GM21381 (cell line): ENCODE data around the gene SDC1.
"Not testable (repeated sequence)": the region's sequence is repeated elsewhere in the genome, so short reads cannot be mapped to it uniquely, and the experiment has no call there.

ENCODE experiments used
- ATAC-seq: cut with Tn5 transposase; IDR thresholded peaks from one replicate; pipeline ENCODE4 v1.9.1; 2021; ENCODE audit warnings: mild to moderate bottlenecking, moderate library complexity; ENCODE audit not compliant: unreplicated experiment

The SDC1 gene, protein sequence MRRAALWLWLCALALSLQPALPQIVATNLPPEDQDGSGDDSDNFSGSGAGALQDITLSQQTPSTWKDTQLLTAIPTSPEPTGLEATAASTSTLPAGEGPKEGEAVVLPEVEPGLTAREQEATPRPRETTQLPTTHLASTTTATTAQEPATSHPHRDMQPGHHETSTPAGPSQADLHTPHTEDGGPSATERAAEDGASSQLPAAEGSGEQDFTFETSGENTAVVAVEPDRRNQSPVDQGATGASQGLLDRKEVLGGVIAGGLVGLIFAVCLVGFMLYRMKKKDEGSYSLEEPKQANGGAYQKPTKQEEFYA

DNA sequence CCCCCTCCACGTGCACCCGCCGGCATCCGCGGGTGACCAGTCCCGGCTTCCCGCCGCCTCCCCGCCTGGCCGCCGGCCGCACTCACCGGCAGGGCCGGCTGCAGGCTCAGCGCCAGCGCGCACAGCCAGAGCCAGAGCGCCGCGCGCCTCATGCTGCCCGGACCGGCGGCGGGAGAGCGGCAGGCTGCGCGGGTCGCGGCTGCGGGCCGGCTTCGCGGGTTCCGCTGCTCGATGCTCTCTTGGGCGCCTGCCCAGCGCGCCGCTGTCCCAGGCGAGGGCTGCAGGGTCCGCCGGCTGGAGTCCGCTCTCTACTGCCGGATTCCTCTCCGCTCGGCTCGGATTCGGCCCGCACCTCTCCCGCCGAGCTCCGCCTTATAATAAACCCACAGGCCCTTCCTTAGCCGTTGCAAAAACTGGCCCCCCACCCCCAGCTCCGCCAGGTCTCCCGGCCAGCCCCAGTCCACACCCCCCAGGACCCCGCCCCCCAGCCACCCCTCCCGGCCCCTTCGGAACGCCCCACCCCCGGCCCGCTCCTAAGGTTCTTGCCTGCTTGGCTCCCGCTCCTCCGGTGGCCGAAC is at the start of gene SDC1:
TSS of gene SDC1 (minus strand) at position 415 of the 578 bp plus-strand sequence. CDS start at position 152, 263 bp downstream.
- ATAC-seq: no peak

DNA sequence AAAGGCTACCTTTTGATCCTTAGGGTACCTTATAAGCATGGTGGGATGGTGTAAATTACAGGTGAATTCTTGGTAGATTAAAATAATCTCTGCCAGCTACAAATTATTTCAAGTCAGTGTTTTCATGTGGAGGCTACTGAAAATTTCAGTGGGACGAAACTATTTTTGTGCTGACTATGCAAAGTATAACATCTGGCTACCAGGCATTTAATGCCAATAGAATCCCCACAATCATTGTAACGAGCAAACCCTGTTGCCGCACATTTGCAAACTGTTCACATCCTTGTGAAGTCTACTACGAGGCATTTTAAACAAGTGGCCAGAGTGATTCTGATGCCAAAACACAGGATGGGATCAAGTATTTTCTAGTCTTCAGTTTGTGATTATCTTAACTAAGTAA is 48.1 kb upstream of the SDC1 start:
- no peak for ATAC-seq

DNA sequence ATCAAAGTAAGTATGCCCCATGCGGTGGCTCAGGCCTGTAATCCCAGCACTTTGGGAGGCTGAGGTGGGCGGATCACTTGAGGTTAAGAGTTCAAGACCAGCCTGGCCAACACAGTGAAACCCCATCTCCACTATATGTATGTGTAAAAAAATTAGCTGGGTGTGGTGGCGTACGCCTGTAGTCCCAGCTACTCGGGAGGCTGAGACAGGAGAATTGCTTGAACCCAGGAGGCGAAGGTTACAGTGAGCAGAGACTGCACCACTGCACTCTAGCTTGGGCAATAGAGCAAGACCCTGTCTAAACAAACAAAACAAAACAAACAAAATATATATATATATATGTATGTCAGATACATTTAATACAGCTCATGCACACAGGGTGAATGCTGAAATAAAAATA is 43.4 kb upstream of the SDC1 start:
- not testable (repeated sequence) for ATAC-seq

DNA sequence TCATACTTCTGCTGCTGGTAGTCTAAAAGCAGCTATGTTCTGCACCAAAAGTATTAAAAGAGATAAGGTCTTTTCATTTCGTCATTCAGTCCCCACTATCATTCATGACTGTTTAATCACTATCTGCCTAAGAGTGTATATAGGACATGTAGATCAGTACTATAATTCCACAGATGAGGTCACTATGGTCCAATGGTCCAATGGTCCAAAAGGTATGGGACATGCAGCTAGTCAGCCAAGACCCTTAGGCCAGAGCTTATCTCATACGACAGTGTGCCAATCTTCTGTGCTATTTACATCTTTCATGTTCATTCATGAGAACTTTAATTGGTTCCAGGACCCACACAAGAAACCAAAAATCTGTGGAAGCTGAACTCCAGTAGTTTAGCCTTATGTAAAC is 42.6 kb upstream of the SDC1 start:
- ATAC-seq: no peak

DNA sequence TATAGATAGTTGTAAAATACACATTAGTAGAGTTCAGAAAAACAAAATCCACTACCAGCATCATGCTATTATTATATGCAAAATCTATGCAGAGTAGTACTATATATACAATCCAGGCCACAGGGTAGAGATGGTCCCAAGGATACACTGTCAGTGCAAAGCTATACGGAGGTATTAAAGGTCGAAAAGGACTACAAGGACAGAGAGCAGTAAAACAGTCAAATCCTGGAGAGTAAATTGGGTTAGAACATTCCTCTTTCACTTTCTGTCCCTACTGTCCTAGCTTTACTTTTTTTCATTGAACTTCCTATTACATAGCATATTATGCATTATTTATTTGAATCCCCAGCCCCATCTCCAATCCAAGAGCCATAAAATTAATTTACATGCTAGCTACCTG is 39.7 kb upstream of the SDC1 start:
- ATAC-seq: no peak

DNA sequence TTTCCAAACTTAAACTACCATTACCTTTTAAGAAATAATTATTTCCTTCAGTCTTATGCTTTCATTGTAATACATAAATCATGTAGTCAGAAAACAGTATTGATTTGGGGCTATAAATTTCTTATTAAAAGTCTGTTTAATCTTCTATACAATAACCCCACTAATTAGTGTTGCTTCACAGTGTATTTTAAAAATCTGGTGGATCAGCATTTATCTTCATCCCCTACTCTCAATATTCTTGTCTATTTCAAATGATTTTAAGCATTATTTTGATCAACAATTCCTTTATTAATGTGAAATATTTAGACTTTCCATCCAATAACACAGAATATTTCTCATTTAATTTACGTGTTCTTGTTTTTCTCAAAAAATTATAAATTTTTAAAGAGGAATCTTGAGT is 32.5 kb upstream of the SDC1 start:
- ATAC-seq: no peak

DNA sequence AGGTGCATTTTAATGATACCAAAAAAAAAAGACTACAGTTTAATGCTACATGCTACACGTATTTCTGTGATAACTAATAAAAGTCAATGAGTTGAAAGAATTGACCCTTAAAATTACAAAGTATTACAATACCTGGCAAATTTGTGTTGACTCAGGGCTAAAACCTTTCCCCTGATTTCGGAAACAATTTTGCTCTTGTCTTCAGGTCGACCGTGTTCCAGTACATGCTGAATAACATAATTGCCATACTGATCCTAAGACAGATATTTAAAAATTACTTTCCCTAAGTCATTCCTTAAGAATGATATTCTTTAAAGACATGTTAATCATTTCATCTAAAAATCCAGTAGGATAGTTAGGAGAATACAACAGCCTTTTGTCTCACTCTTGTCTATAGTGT is 29.8 kb upstream of the SDC1 start:
- ATAC-seq: no peak

DNA sequence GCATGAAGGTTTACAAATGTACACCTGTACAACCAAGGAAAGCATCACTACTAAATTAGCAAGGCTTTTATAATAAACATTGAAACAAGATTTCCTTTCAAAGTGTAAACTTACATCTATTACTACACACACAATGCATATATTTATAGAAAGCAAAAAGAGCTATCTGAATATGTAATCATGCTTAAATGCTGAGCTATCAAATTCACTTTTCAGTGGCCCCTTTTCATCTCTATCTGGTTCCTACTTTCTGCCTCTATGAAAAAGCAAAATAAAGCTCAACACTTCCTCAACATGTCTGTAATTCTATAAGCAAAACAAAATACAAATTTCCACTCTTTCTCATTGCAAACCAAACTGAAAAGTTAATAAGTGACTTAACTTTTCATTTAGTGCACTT is 25.5 kb upstream of the SDC1 start:
- ATAC-seq: no peak

DNA sequence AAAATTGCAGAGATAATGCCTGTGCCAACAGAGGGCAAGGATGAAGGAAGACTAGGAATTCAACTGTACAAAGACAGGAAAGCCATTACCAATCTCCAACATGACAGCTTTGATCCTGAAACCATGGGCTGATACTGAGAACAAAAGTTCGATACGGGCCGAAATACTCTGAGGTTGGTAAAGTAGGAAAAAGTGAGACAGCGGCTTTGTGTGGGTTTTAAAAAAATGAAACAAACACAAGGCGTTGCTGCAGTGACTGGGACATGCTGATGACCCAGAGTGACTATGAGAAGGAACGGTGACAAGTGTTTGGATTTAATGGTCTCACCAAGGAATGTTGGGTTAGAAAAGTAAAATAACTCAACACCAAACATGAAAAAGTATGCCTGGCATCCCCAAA is 24.2 kb upstream of the SDC1 start:
- no peak for ATAC-seq

DNA sequence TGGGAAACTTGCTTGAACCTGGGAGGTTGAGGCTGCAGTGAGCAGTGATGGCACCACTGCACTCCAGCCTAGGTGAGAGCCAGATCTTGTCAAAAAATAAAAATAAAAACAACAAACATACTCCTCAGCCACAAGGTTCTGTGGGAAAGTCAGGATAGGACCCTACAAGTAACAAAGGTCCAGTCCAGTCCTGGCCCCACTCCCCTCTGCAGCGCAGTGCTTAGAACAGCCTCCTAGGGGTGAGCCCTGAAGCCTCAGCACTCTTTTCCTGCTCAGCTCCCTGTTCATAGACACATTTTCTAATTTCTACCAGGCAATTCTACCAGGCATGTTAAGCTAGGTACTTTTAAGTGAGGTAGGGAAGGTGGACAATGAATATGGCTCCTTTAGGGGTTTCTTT is 22.2 kb upstream of the SDC1 start:
- no peak for ATAC-seq

DNA sequence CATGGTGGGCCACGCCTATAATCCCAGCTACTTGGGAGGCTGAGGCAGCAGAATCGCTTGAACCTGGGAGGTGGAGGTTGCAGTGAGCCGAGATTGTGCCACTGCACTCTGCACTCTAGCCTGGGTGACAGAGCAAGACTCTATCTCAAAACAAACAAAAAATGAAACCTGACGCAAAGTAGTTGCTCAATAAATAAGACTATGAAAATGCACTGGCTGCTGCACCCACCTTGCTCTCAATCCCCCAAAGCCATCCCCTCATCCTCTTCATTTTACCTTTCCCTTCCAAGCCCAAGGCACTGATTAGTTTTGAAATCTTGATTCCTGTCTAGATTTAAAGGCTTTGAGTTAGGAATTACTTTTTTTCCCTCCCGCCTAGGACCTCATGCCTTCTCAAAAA is 18.7 kb upstream of the SDC1 start:
- not testable (repeated sequence) for ATAC-seq

DNA sequence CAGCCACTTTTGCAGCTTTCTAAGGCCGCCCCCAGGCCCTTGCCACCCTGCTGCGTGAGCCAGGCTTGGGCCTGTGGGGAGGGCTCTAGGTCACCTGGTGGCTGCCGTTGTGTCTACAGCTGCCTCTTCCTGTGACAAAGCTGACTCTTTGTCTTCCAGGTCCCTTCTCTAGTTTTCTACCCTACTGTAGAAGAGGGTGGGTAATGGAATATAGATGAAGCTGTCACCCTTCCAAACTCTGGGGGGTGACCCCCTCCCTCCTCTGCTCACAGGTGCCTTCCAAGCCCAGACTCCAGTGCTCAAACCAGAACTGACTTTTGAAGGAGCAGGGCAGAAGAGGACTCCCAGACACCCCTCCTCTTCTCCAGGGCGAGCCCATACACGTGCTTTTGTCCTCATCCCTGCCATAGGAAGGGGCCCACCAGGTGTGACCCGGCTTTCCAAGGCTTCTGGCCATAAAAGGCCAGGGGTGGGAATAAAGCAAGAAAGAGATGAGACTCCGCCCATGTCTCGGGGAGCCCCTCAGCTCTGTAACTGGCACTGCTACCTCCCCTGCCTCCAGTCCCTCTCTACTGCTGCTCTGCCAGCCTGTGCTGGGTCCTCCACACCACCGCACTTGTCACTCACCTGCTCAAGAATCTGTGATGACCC is 17.9 kb upstream of the SDC1 start:
- ATAC-seq: no peak

DNA sequence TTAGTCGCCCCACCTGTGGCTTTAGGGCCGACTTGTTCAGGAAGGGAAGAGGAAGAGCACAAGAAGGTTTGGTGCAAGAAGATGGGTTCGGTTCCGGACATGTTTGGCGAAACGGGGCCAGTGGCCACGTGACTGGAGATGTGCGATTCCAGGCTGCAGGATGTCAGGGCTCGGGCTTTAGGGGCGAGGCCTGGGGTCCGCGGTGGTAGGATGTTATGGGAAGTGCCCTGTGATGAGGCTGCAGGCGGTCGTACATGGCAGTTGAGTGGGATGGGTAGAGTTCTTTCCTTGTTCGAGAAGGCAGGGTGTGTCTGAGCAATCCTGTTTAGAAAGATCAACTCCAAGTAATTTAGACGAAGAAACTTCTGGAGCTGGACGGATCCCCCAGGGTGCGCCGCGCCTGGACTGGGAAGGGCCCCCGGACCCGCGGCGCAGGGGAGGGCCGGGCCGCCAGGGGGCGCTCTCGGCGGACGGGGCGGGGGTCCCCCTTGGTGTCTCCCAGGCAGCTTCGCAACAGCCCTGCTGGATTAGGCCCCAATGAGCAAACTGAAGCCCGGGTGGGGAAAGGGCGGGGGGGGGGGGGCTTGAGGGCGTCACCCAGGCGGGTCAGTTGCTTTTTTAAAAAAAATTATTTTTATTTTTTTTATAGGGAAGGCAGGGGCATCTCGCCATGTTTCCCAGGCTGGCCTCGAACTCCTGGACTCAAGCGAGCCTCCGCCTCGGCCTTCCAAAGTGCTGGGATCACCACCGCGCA is 17.2 kb upstream of the SDC1 start:
- ATAC-seq: no peak

DNA sequence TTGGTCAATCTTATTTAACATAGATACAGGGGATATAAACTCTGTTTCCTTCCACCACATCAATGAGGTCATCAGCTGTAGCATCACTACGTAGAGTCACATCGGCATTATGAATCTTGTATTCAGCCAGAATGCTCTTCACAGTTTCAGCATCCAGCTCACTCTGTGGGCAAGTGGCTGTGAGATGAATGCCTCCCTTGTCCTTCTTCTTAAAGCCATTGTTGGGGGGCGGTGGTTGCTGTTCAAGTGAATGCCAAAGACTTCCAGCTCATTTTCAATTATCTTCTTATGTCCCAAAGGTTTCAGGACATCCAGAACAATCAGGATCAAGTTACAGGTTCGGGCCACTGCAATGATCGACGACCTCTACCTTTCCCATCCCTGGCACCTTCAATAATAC is 15.4 kb upstream of the SDC1 start:
- not testable (repeated sequence) for ATAC-seq

DNA sequence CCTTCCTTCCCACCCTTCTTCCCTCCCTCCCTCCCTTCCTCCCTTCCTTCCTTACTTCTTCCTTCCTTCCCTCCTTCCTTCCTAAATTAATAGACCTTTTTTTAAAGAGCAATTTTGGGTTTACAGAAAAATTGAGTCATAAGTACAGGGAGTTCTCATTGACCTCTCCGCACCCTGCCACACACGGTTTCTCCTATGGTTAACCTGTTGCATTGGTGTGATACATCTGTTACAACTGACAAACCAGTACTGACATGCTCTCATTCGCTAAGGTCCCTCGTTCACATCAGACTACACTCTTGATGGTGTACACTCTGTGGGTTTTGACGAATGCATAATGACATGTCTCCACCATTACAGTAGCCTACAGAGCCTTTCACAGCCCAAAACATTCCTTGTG is 11.6 kb upstream of the SDC1 start:
- ATAC-seq: no peak

DNA sequence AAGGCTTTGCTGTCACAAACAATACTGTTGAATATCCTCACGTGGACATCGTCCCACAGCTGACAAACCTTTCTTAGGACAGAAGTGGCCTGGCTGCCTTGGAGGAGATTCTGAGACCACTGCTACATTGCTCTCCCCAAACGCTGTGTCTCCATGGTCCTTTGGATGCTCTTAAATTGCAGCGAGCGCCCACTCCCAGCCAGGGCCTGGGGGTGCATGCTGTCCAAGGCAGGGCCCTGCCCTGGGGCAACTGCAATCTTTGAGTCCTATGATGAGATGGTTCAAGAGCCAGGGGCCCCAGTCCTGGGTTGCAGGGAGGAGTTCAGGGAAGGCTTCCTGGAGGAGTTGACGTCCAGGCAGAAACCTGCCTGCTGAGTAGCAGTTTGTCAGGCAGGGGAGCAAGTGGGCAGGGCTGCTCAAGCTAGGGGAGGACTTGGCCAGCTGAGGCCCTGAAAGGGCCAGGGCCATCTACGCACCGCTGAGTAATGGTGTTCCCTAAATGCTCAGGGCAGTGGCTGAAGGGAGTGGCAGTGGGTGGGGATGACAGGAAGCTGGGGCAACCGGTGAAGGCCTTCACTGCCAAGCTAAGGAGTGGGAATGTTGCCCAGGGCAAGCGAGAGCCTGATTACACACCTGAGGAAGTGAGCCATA is 10.8 kb upstream of the SDC1 start:
- no peak for ATAC-seq

DNA sequence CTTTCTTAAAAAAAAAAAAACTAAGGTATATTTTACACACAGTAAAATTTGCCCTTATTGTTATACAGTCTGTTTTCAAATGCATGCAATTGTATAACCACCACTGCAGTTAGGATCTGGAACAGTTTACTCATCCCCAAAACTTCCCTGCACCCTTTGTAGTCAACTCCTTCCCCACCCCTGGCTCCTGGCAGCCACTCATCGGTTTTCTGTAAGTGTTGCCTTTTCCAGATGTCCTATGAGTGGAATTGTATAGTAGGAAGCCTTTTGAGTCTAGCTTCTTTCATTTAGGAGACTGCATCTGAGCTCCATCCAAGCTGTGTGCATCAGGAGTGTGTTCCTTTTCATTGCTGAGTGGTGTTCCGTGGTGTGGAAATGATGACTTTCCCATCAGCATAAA is 9.7 kb upstream of the SDC1 start:
- not testable (repeated sequence) for ATAC-seq

DNA sequence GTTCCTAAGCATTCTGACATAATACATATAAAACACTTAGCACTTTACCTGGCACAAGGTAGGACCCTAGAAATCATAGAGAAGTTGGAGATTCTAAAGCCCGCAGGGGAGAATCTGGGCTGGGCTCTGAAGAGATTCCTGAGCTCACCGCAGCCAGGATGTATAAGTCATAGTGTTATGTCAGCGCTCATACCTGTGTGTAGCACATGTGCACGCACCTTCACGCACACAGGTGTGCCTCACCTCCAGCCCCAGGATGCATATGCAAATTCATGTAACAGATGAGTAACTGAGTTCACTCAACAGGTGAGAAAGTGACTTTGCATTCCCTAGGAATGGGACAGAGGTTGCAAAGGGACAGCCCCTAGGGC is 7.9 kb upstream of the SDC1 start:
- no peak for ATAC-seq

DNA sequence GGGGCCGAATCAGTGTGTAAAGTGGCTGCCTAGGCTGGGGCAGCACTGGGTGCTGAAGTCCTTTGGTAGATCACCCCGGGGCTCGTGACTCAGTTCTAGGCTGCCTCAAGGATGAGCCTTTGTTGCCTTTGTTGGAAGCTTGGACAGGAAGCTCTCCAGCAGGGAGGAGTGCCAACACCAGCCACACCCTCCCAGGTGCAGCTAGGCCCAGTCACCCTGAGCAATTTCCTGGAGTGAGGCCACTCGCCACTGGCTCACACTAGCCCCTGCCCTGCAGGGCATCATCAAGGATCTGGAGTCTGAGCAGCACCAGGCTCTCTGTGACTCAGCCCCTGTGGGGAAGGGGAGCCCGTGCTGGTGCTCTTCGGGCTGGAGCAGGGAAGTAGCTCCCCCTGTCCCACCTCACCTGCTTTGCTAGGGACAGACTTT is 6.7 kb upstream of the SDC1 start:
- no peak for ATAC-seq

DNA sequence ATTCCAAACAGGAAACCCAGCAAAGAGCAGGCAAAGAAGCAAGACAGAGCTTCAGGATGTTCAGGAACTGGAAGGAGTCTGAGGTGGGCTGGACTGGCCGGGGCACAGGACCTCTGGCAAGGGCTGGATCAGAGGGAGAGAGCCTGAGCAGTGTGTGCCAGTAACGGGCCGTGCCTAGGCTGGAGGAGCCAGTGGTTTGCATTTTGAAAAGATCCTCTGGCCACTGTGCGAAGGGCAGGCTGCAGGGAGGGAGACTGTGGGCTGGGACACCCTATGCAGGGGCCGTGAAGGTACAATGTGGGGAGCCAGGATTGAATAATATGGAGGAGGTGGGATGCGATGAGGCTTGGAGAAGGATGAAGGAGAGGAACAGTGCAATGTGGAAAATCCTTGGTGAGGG is 6.2 kb upstream of the SDC1 start:
- ATAC-seq: no peak

DNA sequence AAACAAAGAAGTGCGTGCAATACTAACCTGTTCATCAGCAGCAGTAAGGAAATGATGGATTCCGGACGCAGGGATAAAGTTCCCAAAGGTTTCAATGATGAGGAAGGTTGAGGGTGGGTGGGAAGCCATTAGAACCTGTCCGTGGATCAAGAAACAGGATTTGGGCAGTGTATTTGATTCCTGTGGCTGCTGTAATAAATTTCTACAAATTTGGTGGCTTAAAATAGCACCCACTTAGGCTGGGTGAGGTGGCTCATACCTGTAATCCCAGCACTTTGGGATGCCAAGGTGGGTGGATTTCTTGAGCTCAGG is 5.1 kb upstream of the SDC1 start:
- no peak for ATAC-seq
